ENCODE data around the gene CRYAB. TPM values are rescaled to one million over a fixed set of nuclear protein-coding genes. Genes with fewer than 3 reads are reported as not detected.
A peak's percentile ranks its signal among the peaks of the same experiment; 100 is the strongest.
"Not testable (repeated sequence)": the region's sequence is repeated elsewhere in the genome, so short reads cannot be mapped to it uniquely, and the experiment has no call there.

CRYAB gene
- total and polyA plus RNA-seq, 2 experiments from 2014 or later = 15.7 to 123 TPM

DNA sequence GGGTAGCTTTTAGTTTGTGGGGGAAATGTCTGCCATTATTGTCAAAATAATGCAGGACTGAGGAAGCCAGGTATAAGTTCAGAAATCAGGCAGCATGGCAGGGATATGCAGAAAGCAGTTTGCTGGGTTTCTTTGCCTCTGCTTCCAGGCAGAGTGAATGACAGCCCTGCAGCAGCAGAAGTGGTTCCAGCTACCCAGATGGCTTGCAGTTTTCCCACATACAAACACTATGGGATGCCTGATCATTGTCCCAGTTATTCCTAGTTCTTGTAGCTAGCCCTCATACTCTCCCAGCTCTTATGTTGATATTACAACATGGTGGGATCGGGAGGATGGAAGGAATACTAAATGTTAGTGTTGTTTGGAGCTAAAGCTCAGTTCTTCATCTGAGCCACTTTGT lies 22.7 kb upstream of the CRYAB start:
- no peaks in the 10 kb centered on the region for H4K20me1 ChIP-seq (ENCODE audit: insufficient read depth, poor library complexity, severe bottlenecking)
- TF ChIP-seq EZH2 (IDR thresholded peaks at IDR 0.05; ENCODE audit: borderline replicate concordance) = no peak
- TF ChIP-seq EZH2phosphoT487 (IDR thresholded peaks at IDR 0.05; ENCODE audit: low read depth, severe bottlenecking, unreplicated experiment) = no peak
- TF ChIP-seq, protein P1, sequence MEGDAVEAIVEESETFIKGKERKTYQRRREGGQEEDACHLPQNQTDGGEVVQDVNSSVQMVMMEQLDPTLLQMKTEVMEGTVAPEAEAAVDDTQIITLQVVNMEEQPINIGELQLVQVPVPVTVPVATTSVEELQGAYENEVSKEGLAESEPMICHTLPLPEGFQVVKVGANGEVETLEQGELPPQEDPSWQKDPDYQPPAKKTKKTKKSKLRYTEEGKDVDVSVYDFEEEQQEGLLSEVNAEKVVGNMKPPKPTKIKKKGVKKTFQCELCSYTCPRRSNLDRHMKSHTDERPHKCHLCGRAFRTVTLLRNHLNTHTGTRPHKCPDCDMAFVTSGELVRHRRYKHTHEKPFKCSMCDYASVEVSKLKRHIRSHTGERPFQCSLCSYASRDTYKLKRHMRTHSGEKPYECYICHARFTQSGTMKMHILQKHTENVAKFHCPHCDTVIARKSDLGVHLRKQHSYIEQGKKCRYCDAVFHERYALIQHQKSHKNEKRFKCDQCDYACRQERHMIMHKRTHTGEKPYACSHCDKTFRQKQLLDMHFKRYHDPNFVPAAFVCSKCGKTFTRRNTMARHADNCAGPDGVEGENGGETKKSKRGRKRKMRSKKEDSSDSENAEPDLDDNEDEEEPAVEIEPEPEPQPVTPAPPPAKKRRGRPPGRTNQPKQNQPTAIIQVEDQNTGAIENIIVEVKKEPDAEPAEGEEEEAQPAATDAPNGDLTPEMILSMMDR (IDR thresholded peaks at IDR 0.05; ENCODE audit: poor library complexity) = no peak
- no peaks in the 10 kb centered on the region for H3K27me3 ChIP-seq
- H3K4me1 ChIP-seq (ENCODE audit: insufficient read depth) = peaks cover 16% of the 10 kb centered on the region
- H3K27ac ChIP-seq = peak overlapping the region; percentile 47
- no peak overlapping the region for H3K4me2 ChIP-seq
- WGBS (ENCODE audit: low lambda C conversion rate, missing lambda C conversion rate) = 94% methylated on average over 1 of the region's 1 CpG
- no peak for DNase-seq (ENCODE audit: low spot score)
- H2AFZ ChIP-seq = no peak overlapping the region
- H3K9me3 ChIP-seq (ENCODE audit: low read depth) = no peaks in the 10 kb centered on the region
- H3K36me3 ChIP-seq (replicated peaks; ENCODE audit: insufficient read depth, low read depth) = no peaks in the 10 kb centered on the region
- no peaks in the 10 kb centered on the region for H3K79me2 ChIP-seq
- H3K4me3 ChIP-seq = no peak overlapping the region
- no peaks in the 10 kb centered on the region for H3K9me2 ChIP-seq (replicated peaks; ENCODE audit: insufficient read depth)

- H3K4me2 ChIP-seq = no peak overlapping the region
- peak overlapping the region; percentile 47 for H3K27ac ChIP-seq
- no peaks in the 10 kb centered on the region for H3K9me3 ChIP-seq (ENCODE audit: low read depth)
- DNase-seq (ENCODE audit: low spot score) = no peak
- no peaks in the 10 kb centered on the region for H3K27me3 ChIP-seq
- no peak overlapping the region for H2AFZ ChIP-seq
- TF ChIP-seq, protein P1 (IDR thresholded peaks at IDR 0.05; ENCODE audit: poor library complexity) = no peak
- no peak for TF ChIP-seq EZH2 (IDR thresholded peaks at IDR 0.05; ENCODE audit: borderline replicate concordance)
- TF ChIP-seq EZH2phosphoT487 (IDR thresholded peaks at IDR 0.05; ENCODE audit: low read depth, severe bottlenecking, unreplicated experiment) = no peak
- H3K9me2 ChIP-seq (replicated peaks; ENCODE audit: insufficient read depth) = no peaks in the 10 kb centered on the region
- 84% methylated on average over 1 of the region's 1 CpG for WGBS (ENCODE audit: low lambda C conversion rate, missing lambda C conversion rate)
- no peaks in the 10 kb centered on the region for H4K20me1 ChIP-seq (ENCODE audit: insufficient read depth, poor library complexity, severe bottlenecking)
- no peaks in the 10 kb centered on the region for H3K79me2 ChIP-seq
- H3K36me3 ChIP-seq (replicated peaks; ENCODE audit: insufficient read depth, low read depth) = no peaks in the 10 kb centered on the region
- H3K4me3 ChIP-seq = no peak overlapping the region
- peaks cover 16% of the 10 kb centered on the region for H3K4me1 ChIP-seq (ENCODE audit: insufficient read depth)
Measured at GRCh38 chr11:111933872-111934271, 22.3 kb upstream of the CRYAB start.

- H3K27me3 ChIP-seq; H3K79me2 ChIP-seq; H2AFZ ChIP-seq; H3K36me3 ChIP-seq (replicated peaks; ENCODE audit: insufficient read depth, low read depth); H3K4me3 ChIP-seq; H3K9me2 ChIP-seq (replicated peaks; ENCODE audit: insufficient read depth); H4K20me1 ChIP-seq (ENCODE audit: insufficient read depth, poor library complexity, severe bottlenecking); H3K27ac ChIP-seq; H3K9me3 ChIP-seq (ENCODE audit: low read depth); H3K4me2 ChIP-seq; DNase-seq (ENCODE audit: low spot score): not testable (repeated sequence)
- WGBS (ENCODE audit: low lambda C conversion rate, missing lambda C conversion rate) = 95% methylated on average over 14 of the region's 14 CpGs
- H3K4me1 ChIP-seq (ENCODE audit: insufficient read depth) = peaks cover 16% of the 10 kb centered on the region
Measured at GRCh38 chr11:111933176-111933575, 21.6 kb upstream of the CRYAB start.

DNA sequence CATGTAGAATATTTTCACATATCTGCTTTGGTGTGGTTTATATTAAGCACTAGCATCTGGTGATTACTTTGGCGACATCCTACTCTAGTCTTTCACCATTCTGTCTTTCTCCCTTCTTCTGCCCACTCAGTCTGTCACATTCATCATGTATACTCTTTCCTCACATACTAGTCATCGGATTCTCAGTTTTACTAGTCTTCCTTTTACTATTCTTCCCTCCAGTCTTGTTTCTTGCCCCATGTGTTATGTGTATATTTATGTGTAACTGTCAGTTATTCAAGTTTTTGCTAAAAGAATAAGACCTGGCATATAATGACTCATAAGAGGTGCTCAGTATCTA lies 21.0 kb upstream of the CRYAB start:
- no peak for DNase-seq (ENCODE audit: low spot score)
- Histone ChIP-seq H3K79me2 (no peaks in the 10 kb centered on the region), H4K20me1 (ENCODE audit: insufficient read depth, poor library complexity, severe bottlenecking) (no peaks in the 10 kb centered on the region), H3K4me1 (ENCODE audit: insufficient read depth) (peaks cover 16% of the 10 kb centered on the region), H3K9me3 (ENCODE audit: low read depth) (no peaks in the 10 kb centered on the region), H3K4me3 (no peak overlapping the region), H2AFZ (no peak overlapping the region), H3K9me2 (replicated peaks; ENCODE audit: insufficient read depth) (no peaks in the 10 kb centered on the region), H3K4me2 (no peak overlapping the region), H3K36me3 (replicated peaks; ENCODE audit: insufficient read depth, low read depth) (no peaks in the 10 kb centered on the region), H3K27me3 (no peaks in the 10 kb centered on the region), H3K27ac (no peak overlapping the region)
- TF ChIP-seq EZH2phosphoT487 (IDR thresholded peaks at IDR 0.05; ENCODE audit: low read depth, severe bottlenecking, unreplicated experiment) = no peak
- TF ChIP-seq, protein P1 (IDR thresholded peaks at IDR 0.05; ENCODE audit: poor library complexity) = no peak
- no peak for TF ChIP-seq EZH2 (IDR thresholded peaks at IDR 0.05; ENCODE audit: borderline replicate concordance)
- WGBS (ENCODE audit: low lambda C conversion rate, missing lambda C conversion rate) = 78% methylated on average over 2 of the region's 2 CpGs
